Activated T-helper 1 cell treated with anti-CD3 and anti-CD28 coated beads, Interleukin-2, amount 50 U/mL, for 16 hours (primary cell): ENCODE measurements around the gene MLEC.

Source experiments
- DNase-seq, 2 donors: peaks; one replicate each; pipeline ENCODE4 v3.0.0-alpha.2; 2020; ENCODE audit warnings: low read depth in 1 of 2, low spot score in 1 of 2

MLEC gene

DNA sequence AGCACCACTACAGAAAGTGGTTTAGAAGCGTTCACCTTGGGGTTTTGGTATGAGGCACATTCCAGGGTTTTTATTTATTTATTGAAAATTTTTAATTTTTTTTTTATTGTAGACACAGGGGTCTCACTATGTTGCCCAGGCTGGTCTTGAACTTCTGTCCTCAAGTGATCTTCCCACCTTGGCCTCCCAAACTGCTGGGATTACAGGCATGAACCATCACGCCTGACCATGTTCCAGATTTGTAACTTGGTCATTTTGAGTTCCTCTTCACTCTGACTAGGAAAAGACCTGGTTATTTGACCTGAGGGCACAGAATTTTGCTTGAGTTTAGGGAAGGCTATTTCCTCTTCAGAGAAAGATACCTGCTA, 3.1 kb downstream of the MLEC start:
- no peak for DNase-seq

DNA sequence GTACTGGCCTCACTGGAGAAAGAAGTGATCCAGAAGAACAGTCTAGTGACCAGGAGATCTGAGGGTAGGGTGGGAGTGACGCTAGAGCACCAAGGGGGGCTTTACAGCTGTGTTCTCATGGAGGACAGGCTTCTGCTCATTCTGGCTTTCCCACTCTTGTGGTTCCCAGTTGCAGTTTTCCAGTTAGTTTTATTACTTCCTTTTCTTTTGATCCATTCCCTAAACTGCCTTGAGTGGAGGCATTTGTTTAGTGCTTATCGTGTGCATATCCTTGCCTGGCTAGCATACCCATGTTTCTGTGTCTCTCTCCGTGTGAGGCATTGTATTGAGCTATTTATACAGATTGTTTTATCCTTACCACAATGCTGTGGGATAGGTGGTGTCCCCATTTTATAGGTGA, 4.0 kb downstream of the MLEC start:
- DNase-seq = no peak

DNA sequence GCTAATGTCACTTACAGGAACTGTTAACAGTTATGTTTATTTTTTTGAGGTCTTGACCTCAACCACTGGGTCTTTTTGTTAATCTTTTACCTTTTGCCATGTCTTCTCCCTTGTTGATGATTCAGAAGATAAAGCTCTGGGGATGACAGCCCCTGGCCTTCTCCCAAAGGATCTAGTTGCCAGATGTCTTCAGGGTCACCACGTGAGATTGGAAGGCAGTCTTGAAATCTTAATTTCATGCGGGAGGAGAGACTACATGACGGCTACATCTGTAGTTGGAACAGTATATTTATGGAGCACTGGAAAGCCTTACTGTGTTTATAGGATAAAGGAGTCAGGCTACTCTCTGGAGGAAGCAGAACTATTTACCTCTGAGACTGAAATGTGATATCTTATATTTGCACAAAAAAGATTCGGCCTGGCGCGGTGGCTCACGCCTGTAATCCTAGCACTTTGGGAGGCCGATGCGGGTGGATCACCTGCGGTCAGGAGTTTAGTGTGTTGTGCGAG, 5.6 kb downstream of the MLEC start:
- DNase-seq = no peak

DNA sequence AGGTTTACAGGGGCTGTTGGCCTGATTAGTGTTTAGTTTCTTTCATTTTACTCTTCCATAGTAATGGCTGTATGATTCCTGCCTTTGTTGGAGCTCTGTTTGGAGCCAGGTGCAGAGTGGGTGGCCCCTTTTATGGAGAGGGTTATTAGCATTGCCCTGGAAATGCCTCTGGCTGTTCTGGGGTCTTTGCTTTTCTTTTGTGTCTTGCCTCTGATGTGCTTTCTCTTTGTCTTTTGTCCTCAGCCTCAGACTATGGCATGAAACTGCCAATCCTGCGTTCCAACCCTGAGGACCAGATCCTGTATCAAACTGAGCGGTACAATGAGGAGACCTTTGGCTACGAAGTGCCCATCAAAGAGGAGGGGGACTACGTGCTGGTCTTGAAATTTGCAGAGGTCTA, 6.9 kb downstream of the MLEC start:
- DNase-seq = no peak

DNA sequence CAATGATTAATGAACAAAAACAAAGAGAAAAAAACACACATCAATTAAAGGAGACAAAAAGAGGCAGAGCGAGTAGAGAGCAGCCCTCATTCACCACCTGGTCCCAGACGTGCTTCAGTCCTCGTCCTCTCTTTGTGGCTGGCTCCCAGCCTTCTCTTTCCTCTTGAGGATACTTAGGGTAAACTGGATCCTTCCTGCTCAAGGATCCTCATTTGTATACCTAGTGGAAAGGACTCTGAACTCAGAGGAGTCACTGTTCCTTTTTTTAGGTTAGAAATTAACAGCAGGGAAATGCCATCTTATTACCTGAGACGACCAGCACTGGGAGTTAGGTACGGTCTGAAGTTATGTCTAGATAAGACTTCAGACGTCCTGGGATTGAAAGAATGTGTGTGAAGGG, 9.7 kb downstream of the MLEC start:
- DNase-seq = no peak

DNA sequence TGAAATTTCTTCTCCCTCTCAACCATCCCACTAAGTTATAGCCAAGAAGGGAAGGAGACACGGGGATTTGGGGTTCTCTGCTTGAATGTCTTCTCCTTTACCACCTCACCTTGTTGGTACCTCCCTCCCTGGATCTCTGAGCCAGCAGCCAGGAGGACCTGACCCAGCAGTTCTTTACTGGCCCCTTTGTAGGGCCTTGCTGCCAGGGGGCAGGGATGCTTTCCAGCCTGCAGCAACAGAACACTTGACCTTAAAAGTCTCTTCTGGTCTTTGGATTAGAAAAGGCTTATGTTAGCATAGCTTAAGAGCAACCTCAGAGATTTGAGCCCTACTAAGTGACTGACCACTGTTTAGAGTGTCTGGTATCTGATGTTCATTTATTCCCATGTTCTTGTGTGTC, 10.4 kb downstream of the MLEC start:
- DNase-seq = no peak

DNA sequence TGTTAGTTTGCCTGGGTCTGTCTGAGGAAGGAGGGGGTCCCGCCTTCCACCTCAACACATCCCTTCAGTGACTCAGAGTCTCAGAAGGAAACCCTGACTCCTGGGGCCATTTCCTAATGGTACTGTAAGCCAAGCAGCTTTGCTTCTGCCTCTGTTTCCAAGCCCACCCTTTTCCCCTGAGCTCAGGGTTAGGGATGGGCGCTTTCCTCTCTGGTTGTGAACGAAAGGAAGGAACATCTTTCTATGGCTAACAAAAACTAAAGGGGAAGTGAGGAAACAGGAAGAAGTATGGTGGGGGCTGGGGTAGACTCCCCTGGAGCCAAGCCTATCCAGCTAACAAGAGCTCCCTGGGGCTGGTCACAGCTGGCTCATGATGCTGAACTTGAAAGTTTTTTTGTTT, 11.7 kb downstream of the MLEC start:
- DNase-seq = no peak

DNA sequence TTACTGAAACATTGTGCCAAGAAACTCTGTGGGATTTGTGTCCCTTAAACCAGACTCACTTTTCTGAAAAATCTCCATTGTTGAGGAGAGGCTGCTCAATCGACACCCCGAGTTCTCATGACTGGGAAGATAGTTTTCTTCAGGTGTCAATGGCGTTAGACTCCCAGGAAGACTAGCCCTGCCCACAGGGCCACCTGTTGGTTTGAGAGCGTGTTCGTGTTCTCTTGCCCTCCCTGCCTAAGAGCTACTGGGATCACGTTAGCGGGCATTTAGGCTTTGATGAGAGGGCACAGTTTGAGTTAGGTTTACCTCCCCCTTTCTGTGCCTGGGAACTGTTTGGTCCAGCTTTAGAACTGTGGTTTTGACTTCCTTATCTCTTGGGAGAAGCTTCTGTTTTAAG, 12.6 kb downstream of the MLEC start:
- DNase-seq = no peak

DNA sequence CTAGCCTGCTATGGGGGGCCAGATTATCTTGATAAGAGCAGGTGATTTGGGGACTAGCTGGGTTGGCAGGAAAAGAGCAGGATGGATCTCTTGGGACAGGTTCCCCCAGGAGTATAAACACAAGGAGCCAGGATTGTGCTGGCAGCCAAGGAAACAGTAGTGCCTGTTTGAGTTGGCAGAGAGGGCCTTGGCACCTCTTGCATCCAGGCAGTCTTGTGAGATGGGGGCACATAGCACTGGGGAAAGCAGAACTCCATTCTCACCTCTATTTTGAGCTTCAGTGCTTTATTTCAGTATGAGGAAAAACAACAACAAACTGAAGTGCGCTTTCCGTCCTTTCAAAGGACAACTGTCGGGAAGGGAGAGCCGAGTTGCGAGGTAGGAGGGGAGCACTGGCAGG, 13.9 kb downstream of the MLEC start:
- no peak for DNase-seq

DNA sequence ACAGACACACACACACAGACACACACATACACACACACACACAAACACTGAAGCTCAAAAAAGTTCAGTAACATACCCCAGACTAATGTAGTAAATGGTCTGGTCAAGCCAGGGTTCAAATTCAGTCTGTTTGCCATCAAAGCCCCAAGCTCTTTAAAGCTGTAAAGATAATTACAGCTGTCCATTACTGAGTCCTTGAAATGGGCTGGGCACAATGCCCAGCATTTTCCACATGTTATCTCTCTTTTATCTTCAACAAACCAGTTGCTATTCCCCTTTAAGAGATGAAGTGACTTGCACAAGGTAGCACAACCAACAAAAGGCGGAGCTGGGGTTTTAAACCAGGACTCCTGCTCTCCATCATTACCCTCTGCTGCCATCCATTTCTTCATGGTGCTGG, 15.7 kb downstream of the MLEC start:
- DNase-seq = no peak

DNA sequence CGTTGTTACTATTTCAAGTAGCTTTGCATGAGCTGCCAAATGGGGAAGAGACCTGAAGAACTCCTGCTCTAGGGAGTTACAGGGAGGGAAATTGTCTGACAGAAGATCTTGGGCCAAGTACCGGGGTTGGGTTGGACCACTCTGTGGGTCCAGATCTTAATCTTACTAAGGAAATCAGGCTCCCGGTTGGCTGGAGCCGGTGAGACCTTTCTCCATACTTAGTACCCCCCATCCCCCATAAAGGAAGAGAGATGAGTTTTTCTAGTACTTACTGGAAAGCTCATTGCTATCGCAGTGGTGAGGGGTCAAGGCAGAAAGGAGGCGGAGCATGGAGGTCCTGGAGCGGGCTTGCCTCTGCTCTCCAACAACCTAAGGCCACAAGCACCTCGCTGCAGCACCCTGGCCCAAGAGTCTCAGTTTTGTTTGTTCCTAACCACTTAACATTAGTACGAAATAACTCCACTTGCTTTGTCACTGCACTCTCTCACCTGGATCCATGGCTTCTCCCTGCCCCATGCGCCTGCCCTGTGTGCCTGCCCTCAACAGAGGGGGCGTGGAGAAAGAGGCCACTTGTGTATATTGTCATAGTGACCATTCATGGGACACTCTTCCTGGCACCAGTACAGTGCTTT, 16.5 kb downstream of the MLEC start:
- DNase-seq = no peak

DNA sequence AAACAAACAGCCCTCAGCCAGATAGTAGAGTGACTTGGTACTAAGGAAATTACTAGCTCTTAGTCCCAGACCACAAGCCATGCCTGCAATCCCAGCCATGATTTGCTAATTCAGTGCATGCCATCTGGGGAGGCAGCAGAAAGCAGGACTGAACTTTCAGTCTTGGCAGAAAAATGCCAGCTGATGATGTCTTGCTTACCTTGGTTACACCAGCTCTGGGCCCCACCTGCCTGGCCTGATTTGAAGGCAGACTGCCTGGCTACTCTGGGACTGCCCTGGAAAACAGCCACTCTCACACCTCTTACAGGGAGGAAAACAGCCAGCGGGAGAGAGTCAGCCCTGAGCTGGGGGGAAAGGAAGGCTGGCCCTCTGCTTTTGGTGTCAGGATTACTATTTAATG, 18.7 kb downstream of the MLEC start:
- DNase-seq = no peak

DNA sequence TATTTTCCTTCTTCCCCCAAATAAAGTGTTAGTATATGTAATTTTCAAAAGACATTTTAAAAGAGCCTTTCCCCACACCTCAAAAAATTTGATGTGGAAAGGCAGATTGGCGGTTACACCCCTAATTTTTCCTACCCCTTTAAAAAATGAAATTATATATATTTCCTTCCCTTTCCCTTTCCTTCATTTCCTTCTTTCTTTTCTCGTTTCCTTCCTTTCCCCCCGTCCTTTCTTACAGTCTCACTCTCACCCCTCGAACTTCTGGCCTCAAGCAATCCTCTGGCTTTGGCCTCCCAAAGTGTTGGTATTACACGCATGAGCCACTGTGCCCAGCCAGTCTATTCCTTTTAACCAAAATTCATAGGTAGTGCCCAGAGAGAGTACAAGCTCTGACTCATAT, 19.1 kb downstream of the MLEC start:
- no peak for DNase-seq

DNA sequence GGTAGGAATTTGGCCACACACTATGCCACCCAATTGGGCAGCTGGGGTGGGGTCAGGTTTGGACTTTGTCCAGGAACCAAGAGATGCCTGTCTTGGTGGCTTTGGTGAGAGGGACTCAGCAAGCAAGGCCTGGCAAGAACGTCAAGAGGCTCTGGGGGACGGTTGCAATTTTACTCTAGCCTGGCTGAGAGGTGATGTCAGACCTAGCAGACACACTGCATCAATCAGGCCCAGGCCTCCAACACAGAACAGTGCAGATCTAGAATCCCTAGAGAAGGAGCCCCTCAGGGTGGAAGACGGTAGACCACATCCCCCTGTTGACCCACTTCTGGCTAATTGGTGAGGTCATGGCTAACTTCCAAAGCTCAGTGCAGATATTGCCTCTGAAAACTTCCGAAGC, 21.7 kb downstream of the MLEC start:
- no peak for DNase-seq

DNA sequence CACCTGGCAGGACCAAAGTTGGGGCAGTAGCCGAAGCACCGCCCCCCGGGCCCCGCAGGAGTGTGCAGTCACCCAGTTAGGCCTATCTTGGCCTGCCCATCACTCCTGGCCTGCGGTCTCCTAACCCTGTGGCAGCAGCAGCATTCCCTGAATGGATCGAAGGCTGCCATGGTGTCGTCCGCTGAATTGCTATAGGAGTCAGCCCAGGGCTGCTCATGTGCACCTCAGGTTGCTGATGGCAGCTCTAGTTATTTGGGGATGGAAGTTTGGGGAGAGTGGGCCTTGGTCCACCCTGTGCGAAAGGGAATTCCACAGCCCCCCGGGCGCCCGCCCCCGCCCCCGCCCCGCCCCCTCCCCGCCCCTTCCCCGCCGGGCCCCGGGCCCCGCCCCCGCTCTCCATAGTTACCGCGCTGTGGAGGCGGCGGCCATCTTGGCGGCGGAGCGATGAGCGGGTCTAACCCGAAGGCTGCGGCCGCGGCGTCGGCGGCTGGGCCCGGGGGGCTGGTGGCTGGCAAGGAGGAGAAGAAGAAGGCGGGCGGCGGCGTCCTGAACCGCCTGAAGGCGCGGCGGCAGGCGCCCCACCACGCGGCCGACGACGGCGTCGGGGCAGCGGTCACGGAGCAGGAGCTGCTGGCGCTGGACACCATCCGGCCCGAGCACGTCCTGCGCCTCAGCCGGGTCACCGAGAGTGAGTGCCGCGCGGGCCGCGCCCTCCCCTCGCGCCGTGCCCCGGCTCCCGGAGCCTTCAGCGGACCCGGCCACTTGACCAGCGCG, 23.3 kb downstream of the MLEC start, which contains the start of gene UNC119B:
Gene UNC119B (plus strand): TSS at position 428 of the 774 bp plus-strand sequence. CDS start 17 bp downstream, at position 445.
- peak; percentile 52 to 66 for DNase-seq

DNA sequence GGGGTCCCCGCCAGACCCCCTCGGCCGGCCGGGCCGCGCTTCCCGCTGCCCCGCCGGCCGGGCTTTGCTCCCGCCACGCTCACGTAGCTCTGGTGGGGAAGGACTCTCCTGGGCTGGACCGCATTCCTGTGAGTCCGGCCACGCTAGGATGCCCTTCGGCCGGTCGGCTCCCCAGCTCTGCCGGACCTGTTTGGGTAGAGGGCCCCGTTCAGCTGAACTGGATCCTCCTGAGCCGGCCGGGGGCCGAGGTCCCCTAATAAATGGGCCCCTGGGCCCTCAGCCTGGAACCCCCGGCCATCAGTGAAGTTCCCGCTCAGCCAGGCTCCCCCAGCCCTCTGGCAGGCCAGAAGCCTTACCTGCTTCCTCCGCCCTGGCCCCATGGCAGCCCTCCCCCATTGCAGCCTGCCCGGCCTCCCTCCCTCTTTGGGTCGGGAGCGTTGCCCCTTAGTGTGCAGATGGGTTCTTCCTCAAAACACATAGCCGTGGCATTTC, 23.9 kb downstream of the MLEC start:
- no peak for DNase-seq

DNA sequence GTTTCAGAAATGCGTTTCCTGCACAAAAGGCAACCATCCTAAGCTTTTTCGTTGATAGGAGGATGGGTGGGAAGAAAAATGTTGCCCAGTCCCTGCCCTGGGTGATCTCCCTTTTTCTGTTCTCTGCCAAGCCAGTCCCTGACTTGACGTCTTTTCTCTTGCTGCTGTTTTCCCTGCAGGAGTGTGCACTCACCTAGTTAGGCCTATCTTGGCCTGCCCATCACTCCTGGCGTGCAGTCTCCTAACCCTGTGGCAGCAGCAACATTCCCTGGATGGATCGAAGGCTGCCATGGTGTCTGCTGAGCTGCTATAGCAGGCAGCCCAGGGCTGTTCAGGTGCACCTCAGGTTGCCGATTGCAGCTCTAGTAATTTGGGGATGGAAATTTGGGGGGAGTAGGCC, 24.5 kb downstream of the MLEC start:
- no peak for DNase-seq

DNA sequence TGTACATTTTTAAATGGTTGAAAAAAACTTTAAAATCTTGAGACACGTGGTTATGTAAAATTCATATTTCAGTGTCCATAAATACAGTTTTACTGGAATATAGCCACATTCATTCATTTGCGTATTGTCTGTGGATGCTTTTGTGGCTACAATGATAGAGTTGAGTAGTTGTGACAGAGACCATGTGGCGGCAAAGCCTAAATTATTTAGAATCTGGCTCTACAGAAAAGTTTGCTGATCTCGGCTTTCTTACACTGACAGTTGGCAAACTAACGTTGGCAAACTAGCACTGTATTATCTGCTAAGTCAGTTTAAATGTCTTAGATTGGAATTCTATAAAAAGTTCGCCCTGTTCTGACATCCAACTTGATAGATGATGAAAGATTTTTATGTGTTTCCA, 25.7 kb downstream of the MLEC start:
- DNase-seq = no peak

DNA sequence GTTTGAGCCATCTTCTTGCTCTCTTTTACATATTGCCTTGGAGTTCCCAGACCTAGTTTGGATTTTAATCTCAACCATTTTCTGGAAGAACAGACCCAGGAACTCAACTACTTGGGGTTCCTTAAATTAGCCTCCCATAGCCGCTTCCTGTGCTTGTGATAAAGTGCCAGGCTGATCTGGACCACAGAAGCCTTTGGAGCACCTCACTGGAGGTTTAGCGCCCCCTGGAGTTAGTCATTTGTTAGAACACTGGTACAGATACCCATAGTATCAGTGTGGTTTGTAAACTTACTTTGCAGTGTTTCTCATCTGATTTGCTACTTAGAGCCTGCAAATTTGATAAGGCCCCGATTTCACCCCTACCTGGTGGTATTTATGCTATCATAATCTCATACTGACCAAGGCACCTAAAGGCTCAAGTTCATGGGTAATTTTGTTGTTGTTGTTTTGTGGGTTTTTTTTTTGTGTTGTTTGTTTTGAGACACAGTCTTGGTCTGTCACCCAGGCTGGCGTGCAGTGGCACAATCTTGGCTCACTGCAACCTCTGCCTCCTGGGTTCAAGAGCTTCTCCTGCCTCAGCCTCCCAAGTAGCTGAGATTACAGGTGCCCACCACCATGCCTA, 27.0 kb downstream of the MLEC start:
- DNase-seq = peak; percentile 35 to 44

DNA sequence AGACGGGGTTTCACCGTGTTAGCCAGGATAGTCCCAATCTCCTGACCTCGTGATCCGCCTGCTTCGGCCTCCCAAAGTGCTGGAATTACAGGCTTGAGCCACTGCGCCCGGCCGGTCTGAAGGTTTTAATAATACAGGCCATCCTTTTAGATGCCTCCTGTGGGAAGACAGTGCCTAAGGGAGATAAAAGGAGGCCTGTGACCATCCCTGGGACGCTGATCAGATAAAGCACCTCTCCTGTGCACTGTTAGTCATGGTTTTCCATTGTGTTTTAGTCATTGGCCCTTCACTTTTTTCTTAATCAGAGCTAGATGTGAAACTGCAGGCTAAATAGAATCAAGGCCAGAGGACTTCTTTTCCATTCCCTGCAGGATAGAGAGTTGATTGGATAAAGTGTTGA, 31.1 kb downstream of the MLEC start:
- no peak for DNase-seq

DNA sequence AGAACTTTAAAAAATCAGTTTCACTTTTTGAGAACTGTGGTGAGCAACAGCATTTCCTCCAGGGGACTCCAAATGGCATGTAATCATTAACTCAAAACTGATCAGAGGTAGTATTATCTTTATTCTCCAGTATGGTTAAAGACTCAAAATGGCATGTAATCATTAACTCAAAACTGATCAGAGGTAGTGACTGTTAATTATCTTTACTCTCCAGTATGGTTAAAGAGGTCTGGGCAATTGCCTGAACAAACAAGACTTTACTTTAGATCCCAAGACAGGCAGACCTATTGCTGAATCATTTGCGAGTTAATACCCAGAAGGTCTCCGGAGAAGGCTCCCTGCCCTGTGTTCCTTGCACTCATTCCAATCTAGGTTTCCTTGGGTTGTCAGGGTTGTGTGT, 32.1 kb downstream of the MLEC start:
- DNase-seq = no peak
